ENCODE measurements around the gene ERC2.

Gene ERC2

GRCh38 chr3:56096999-56097398, 371.3 kb downstream of the ERC2 start:
- H3K79me2 ChIP-seq (ENCODE audit: insufficient read depth, low read length): no peaks in the 10 kb centered on the region
- H2AFZ ChIP-seq (ENCODE audit: low read length): no peak overlapping the region
- no peak overlapping the region for H3K27ac ChIP-seq (ENCODE audit: low read depth, low read length, poor library complexity, severe bottlenecking)
- H3K4me3 ChIP-seq (ENCODE audit: low read depth, low read length, poor library complexity, severe bottlenecking): no peak overlapping the region
- no peaks in the 10 kb centered on the region for H3F3A ChIP-seq (ENCODE audit: insufficient read depth, low read length)
- no peaks in the 10 kb centered on the region for H3K9me2 ChIP-seq (ENCODE audit: low read depth, low read length)
- no peaks in the 10 kb centered on the region for H3K9me3 ChIP-seq (ENCODE audit: low read length)
- H3K9ac ChIP-seq (ENCODE audit: low read length): no peak overlapping the region
- H3K36me3 ChIP-seq (ENCODE audit: insufficient read depth, low read length): no peaks in the 10 kb centered on the region
- H3K4me2 ChIP-seq (ENCODE audit: low read length): no peak overlapping the region
- H4K20me1 ChIP-seq (ENCODE audit: insufficient read depth, low read length): no peaks in the 10 kb centered on the region
- no peaks in the 10 kb centered on the region for H3K4me1 ChIP-seq (ENCODE audit: insufficient read depth, low read length, severe bottlenecking)
- no peak for TF ChIP-seq EZH2 (IDR thresholded peaks at IDR 0.05; ENCODE audit: borderline replicate concordance, low read length)
- no peaks in the 10 kb centered on the region for H3K27me3 ChIP-seq (ENCODE audit: insufficient read depth, low read length)

DNA sequence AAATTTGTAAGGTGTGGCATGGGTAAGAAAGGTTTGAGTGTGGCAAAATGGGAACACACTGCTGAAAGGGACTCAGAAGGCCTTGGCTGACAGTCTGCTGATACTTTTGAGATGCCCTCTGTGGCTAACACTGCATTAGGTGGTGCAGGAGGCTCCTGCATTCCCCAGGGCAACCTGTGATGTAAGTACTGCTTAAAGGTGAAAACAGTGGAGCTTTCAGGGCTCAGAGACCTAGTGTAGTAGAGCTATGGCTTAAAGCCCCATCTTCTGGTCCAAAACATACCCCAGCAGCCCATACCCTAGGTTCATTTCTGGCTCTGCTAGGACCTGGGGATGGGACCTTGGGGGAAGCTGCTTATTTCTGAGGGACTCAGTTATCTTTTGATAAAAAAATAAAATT, 374.1 kb downstream of the ERC2 start:
- Histone ChIP-seq H3F3A (ENCODE audit: insufficient read depth, low read length) (no peaks in the 10 kb centered on the region), H3K9me2 (ENCODE audit: low read depth, low read length) (0 out of 2 replicates have a peak, but pooled peaks cover 2% of the 10 kb centered on the region), H3K4me2 (ENCODE audit: low read length) (no peak overlapping the region), H3K4me3 (ENCODE audit: low read depth, low read length, poor library complexity, severe bottlenecking) (no peak overlapping the region), H3K4me1 (ENCODE audit: insufficient read depth, low read length, severe bottlenecking) (no peaks in the 10 kb centered on the region), H3K27me3 (ENCODE audit: insufficient read depth, low read length) (no peaks in the 10 kb centered on the region), H3K36me3 (ENCODE audit: insufficient read depth, low read length) (no peaks in the 10 kb centered on the region), H3K27ac (ENCODE audit: low read depth, low read length, poor library complexity, severe bottlenecking) (no peak overlapping the region), H3K9me3 (ENCODE audit: low read length) (no peaks in the 10 kb centered on the region), H4K20me1 (ENCODE audit: insufficient read depth, low read length) (no peaks in the 10 kb centered on the region), H3K79me2 (ENCODE audit: insufficient read depth, low read length) (no peaks in the 10 kb centered on the region), H2AFZ (ENCODE audit: low read length) (no peak overlapping the region), H3K9ac (ENCODE audit: low read length) (no peak overlapping the region)
- no peak for TF ChIP-seq EZH2 (IDR thresholded peaks at IDR 0.05; ENCODE audit: borderline replicate concordance, low read length)
- TF ChIP-seq, protein P1, sequence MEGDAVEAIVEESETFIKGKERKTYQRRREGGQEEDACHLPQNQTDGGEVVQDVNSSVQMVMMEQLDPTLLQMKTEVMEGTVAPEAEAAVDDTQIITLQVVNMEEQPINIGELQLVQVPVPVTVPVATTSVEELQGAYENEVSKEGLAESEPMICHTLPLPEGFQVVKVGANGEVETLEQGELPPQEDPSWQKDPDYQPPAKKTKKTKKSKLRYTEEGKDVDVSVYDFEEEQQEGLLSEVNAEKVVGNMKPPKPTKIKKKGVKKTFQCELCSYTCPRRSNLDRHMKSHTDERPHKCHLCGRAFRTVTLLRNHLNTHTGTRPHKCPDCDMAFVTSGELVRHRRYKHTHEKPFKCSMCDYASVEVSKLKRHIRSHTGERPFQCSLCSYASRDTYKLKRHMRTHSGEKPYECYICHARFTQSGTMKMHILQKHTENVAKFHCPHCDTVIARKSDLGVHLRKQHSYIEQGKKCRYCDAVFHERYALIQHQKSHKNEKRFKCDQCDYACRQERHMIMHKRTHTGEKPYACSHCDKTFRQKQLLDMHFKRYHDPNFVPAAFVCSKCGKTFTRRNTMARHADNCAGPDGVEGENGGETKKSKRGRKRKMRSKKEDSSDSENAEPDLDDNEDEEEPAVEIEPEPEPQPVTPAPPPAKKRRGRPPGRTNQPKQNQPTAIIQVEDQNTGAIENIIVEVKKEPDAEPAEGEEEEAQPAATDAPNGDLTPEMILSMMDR (IDR thresholded peaks at IDR 0.05; ENCODE audit: low read length): no peak

GRCh38 chr3:56089739-56090138, 378.5 kb downstream of the ERC2 start:
- Histone ChIP-seq H3K9me2 (ENCODE audit: low read depth, low read length) (0 out of 2 replicates have a peak, but pooled peaks cover 2% of the 10 kb centered on the region), H3K27ac (ENCODE audit: low read depth, low read length, poor library complexity, severe bottlenecking) (no peak overlapping the region), H3K36me3 (ENCODE audit: insufficient read depth, low read length) (no peaks in the 10 kb centered on the region), H2AFZ (ENCODE audit: low read length) (no peak overlapping the region), H3K79me2 (ENCODE audit: insufficient read depth, low read length) (no peaks in the 10 kb centered on the region), H3K9ac (ENCODE audit: low read length) (no peak overlapping the region), H3K4me2 (ENCODE audit: low read length) (no peak overlapping the region), H3K9me3 (ENCODE audit: low read length) (no peaks in the 10 kb centered on the region), H4K20me1 (ENCODE audit: insufficient read depth, low read length) (no peaks in the 10 kb centered on the region), H3K4me1 (ENCODE audit: insufficient read depth, low read length, severe bottlenecking) (no peaks in the 10 kb centered on the region), H3K27me3 (ENCODE audit: insufficient read depth, low read length) (no peaks in the 10 kb centered on the region), H3K4me3 (ENCODE audit: low read depth, low read length, poor library complexity, severe bottlenecking) (no peak overlapping the region), H3F3A (ENCODE audit: insufficient read depth, low read length) (no peaks in the 10 kb centered on the region)
- no peak for TF ChIP-seq EZH2 (IDR thresholded peaks at IDR 0.05; ENCODE audit: borderline replicate concordance, low read length)

- Histone ChIP-seq H3K79me2 (ENCODE audit: insufficient read depth, low read length) (no peaks in the 10 kb centered on the region), H3K4me3 (ENCODE audit: low read depth, low read length, poor library complexity, severe bottlenecking) (no peak overlapping the region), H3K36me3 (ENCODE audit: insufficient read depth, low read length) (no peaks in the 10 kb centered on the region), H2AFZ (ENCODE audit: low read length) (no peak overlapping the region), H3K9ac (ENCODE audit: low read length) (no peak overlapping the region), H3K9me3 (ENCODE audit: low read length) (no peaks in the 10 kb centered on the region), H3K27me3 (ENCODE audit: insufficient read depth, low read length) (no peaks in the 10 kb centered on the region), H4K20me1 (ENCODE audit: insufficient read depth, low read length) (no peaks in the 10 kb centered on the region), H3K9me2 (ENCODE audit: low read depth, low read length) (0 out of 2 replicates have a peak, but pooled peaks cover 2% of the 10 kb centered on the region), H3F3A (ENCODE audit: insufficient read depth, low read length) (no peaks in the 10 kb centered on the region), H3K4me2 (ENCODE audit: low read length) (no peak overlapping the region), H3K27ac (ENCODE audit: low read depth, low read length, poor library complexity, severe bottlenecking) (no peak overlapping the region), H3K4me1 (ENCODE audit: insufficient read depth, low read length, severe bottlenecking) (no peaks in the 10 kb centered on the region)
- no peak for TF ChIP-seq EZH2 (IDR thresholded peaks at IDR 0.05; ENCODE audit: borderline replicate concordance, low read length)
- TF ChIP-seq, protein P1 (IDR thresholded peaks at IDR 0.05; ENCODE audit: low read length): no peak
These were observed 380.7 kb downstream of the ERC2 start for GRCh38 chr3:56087451-56088053.
